HG03432 (cell line): ENCODE results near the gene PDE3A.
"Not testable (repeated sequence)": the region's sequence is repeated elsewhere in the genome, so short reads cannot be mapped to it uniquely, and the experiment has no call there.

Experiments used
- ATAC-seq: cut with Tn5 transposase; IDR thresholded peaks from one replicate; pipeline ENCODE4 v1.9.1; 2021; ENCODE audit warnings: mild to moderate bottlenecking, moderate library complexity; ENCODE audit not compliant: unreplicated experiment

PDE3A gene

GRCh38 chr12:20596061-20596460, 227.7 kb downstream of the PDE3A start:
- ATAC-seq = no peak

GRCh38 chr12:20599757-20600156, 231.4 kb downstream of the PDE3A start:
- ATAC-seq = no peak

- no peak for ATAC-seq
Observed at GRCh38 chr12:20601668-20602280, 233.4 kb downstream of the PDE3A start.

- no peak for ATAC-seq
Observed at GRCh38 chr12:20602641-20603391, 234.5 kb downstream of the PDE3A start.

GRCh38 chr12:20604408-20605067, 236.2 kb downstream of the PDE3A start:
- no peak for ATAC-seq

- not testable (repeated sequence) for ATAC-seq
Observed at GRCh38 chr12:20615020-20615419, 246.7 kb downstream of the PDE3A start.

- no peak for ATAC-seq
Observed at GRCh38 chr12:20616093-20616492, 247.8 kb downstream of the PDE3A start.

GRCh38 chr12:20620261-20620660, 251.9 kb downstream of the PDE3A start:
- no peak for ATAC-seq

GRCh38 chr12:20624718-20625117, 256.4 kb downstream of the PDE3A start:
- no peak for ATAC-seq

- ATAC-seq = no peak
Observed at GRCh38 chr12:20625531-20625930, 257.2 kb downstream of the PDE3A start.

GRCh38 chr12:20627001-20627588, 258.8 kb downstream of the PDE3A start:
- no peak for ATAC-seq

- ATAC-seq = no peak
Observed at GRCh38 chr12:20628226-20628787, 260.0 kb downstream of the PDE3A start.

GRCh38 chr12:20628999-20629398, 260.7 kb downstream of the PDE3A start:
- ATAC-seq = no peak

GRCh38 chr12:20629414-20630156, 261.2 kb downstream of the PDE3A start:
- ATAC-seq = no peak

GRCh38 chr12:20631711-20632110, 263.4 kb downstream of the PDE3A start:
- ATAC-seq = no peak

- no peak for ATAC-seq
Observed at GRCh38 chr12:20641106-20641505, 272.8 kb downstream of the PDE3A start.

GRCh38 chr12:20643822-20644221, 275.5 kb downstream of the PDE3A start:
- ATAC-seq = no peak

GRCh38 chr12:20646239-20646827, 278.0 kb downstream of the PDE3A start:
- peak; percentile 56 for ATAC-seq

- no peak for ATAC-seq
Observed at GRCh38 chr12:20653871-20654270, 285.5 kb downstream of the PDE3A start.

- no peak for ATAC-seq
Observed at GRCh38 chr12:20656600-20656999, 288.3 kb downstream of the PDE3A start.
